DMS 273 treated with DMSO at 0.1 percent for 48 hours (cell line): Measurements from ENCODE around the gene TRAF3IP1.
A peak's percentile ranks its signal among the peaks of the same experiment; 100 is the strongest.
"Not testable (repeated sequence)": the region's sequence is repeated elsewhere in the genome, so short reads cannot be mapped to it uniquely, and the experiment has no call there.

Source experiments
- DNase-seq: peaks from one replicate; lab custom pipeline; 2025; lab: John Stamatoyannopoulos, UW

Gene TRAF3IP1

GRCh38 chr2:238380785-238381184 lies 60.5 kb downstream of the TRAF3IP1 start:
- DNase-seq = no peak

DNA sequence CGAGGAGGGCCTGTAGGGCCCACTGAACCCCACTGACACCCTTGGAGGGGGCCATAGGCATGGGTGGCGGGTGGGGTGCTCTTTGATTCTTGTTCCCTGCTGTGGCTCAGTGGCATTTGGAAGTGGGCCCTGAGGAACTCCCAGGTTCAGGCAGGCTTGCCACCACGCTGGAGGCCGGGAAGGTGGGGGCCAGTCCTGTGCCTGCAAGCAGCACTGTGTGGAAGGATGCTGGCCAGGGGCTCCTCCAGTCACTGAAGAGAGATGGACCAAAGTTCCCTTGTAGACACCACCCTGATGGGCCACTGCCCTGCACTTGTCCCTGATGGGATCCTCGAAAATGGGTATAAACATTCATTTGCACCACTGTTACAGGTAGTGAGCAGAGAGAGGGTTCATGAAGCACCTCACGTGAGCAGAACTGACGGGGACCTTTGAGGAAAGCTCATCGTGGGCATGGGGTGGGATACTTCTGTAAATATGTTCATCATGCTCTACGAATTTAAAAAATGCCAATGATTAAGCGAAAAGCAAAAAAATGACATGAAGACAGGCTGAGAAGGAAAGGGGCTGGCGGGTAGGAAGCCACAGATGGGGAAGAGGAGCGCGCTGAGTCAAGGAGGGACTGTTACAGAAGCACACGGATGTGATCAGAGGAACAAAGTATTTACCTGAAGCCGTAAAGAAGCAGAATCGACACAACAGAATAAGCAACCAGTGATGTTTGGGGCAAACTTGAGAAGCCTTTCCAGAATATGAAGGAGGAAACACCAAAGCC lies 61.2 kb downstream of the TRAF3IP1 start:
- DNase-seq = no peak

DNA sequence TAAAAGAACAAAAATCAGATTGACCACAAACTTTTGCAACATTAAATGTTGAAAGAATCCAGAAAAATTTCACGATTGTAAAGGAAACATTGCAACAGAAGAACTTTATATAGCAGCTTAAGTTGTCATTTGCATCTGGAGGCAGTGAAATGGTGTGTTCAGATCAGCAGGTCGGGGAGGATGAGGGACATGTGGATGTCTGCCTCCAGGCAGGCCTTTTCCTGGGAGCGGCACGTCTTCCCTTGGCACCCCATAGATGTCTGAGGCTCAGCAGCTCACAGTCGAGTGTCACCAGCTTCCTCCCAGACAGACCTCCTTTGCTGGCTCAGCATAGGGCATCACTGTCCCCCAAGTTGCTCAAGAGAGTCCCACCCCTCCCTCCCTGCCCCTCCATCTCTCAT lies 62.1 kb downstream of the TRAF3IP1 start:
- no peak for DNase-seq

DNA sequence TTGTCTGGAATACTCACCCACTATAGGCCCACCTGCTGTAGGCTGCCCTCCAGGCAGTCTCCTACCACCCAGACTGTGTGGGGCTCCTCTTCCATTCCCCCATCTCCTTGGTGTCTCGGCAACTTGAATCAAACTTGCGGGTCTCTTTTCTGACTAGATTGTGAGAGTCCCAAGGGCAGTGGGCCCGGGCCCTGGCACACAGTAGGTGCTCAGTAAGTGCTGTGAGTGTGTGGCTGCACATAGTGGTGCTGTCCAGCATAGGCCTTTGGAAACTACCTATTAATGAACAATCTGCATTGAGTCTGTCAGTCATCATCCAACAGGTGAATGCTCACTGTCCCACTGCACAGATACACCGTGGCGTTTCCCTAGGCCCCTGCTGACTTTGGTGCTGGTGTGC lies 62.8 kb downstream of the TRAF3IP1 start:
- no peak for DNase-seq

- DNase-seq = no peak
Measured at GRCh38 chr2:238383743-238384380, 63.5 kb downstream of the TRAF3IP1 start.

GRCh38 chr2:238387332-238387731 lies 67.0 kb downstream of the TRAF3IP1 start:
- DNase-seq = no peak

- DNase-seq = no peak
Measured at GRCh38 chr2:238388794-238389193, 68.5 kb downstream of the TRAF3IP1 start.

GRCh38 chr2:238389988-238390589 lies 69.8 kb downstream of the TRAF3IP1 start:
- peak; percentile 34 for DNase-seq

- peak; percentile 59 for DNase-seq
Measured at GRCh38 chr2:238391042-238391689, 70.8 kb downstream of the TRAF3IP1 start.

GRCh38 chr2:238396663-238397062 lies 76.3 kb downstream of the TRAF3IP1 start:
- no peak for DNase-seq

DNA sequence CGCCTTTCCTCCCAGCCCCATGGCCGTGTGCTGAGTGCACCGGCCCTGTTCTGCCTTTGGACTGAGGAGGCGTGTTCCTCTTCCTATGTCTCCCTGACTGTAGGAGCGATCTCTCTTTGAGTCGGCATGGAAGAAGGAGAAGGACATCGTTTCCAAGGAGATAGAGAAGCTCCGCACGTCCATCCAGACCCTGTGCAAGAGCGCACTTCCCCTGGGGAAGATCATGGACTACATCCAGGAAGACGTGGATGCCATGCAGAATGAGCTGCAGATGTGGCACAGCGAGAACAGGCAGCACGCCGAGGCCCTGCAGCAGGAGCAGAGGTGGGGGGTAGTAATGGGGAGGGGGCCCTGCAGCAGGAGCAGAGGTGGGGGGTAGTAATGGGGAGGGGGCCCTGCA lies 77.0 kb downstream of the TRAF3IP1 start:
- DNase-seq = no peak

- DNase-seq = no peak
Measured at GRCh38 chr2:238398577-238398976, 78.3 kb downstream of the TRAF3IP1 start.

GRCh38 chr2:238399094-238399493 lies 78.8 kb downstream of the TRAF3IP1 start:
- no peak for DNase-seq

GRCh38 chr2:238401551-238401950 lies 81.2 kb downstream of the TRAF3IP1 start:
- no peak for DNase-seq

DNA sequence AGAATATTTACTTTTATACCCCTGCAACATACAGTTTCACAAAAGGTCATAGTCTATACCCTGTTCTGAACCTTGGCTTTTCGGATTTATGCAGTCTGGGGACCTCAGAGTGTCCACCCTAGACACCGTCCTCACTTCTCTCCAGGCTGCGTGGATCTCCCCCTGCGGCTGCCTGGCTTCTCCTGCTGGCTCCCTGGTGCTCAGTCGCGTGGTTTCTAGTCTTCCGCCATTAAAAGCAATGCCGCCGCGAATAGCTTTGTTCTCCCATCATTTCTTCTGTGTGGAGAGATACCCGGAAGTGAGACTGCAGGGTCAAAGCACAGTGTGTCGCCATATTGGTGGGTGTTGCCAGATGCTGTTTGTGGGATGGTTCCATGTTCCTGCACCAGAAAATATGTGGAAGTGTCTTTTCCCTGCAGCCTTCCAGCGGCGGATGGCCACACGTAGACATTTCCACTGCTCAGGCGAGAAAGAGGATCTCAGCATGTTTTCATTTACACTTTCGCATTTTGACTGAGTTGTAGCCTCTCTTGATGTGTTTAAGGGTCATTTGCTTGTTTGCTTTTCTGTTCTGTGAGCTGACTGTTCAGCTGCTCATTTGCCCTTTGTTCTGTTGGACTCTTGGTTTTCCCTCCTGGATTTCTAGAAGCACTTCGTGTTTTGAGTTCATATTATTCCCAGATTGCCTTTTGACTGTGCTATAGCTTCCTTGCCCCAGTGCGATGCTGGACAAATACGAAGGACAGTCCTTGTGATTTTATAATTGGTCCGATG lies 83.5 kb downstream of the TRAF3IP1 start:
- DNase-seq = no peak

DNA sequence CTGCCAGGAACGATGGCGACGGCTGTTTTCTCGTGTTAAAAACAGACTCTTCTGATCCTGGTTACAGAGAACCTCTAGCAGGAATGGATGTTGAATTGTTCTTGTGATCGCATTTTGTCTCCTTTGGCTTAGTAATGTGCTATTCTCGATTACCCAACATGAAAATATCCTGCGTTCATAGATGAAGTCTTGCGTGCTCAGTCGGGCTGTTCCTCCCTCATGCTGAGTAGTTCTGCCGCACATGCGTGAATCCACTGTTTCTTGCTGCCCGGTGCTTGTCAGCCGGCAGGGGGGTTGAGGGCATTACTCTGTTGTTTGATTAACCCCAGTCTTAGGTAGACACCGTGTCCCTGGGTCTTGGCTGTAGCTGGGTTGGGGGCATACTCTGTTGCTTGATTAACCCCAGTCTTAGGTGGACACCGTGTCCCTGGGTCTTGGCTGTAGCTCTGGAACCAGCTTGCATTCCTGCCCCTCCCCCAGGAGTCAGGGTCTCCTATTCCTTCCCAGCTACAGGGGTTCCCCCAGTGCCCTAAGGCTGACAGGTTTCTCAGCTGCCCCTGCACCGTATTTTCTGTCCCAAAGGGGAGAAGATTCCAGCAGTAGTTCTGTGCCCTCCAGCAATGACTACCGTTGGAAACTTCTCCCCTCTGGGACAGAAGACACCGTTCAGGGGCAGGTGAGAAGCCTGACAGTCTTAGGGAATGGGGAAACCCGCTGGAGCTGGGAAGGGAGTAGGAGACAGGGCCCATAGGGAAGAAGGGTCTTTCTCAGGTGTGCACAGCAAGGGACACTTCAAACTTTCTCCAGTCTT lies 84.3 kb downstream of the TRAF3IP1 start:
- DNase-seq = no peak

DNA sequence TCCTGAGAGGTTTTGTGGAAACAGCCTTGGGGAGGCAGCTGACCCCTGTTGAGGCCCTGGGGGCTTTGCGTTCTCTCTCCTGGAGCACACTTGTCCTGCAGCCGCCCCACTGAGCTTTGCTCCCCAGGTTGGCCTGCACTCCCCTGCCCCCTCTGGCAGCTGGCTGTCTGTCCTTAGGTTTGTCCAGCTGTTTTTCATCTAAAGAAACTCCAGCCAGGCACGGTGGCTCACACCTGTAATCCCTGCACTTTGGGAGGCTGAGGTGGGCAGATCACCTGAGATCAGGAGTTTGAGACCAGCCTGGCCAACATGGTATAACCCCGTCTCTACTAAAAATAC lies 84.9 kb downstream of the TRAF3IP1 start:
- DNase-seq = not testable (repeated sequence)

- DNase-seq = no peak
Measured at GRCh38 chr2:238406221-238406997, 86.1 kb downstream of the TRAF3IP1 start.

GRCh38 chr2:238406998-238407285 lies 86.6 kb downstream of the TRAF3IP1 start:
- DNase-seq = no peak

- DNase-seq = no peak
Measured at GRCh38 chr2:238407566-238407965, 87.2 kb downstream of the TRAF3IP1 start.
